Keratinocyte (primary cell): Measurements from ENCODE around the gene NTNG1. TPM values are rescaled to one million over a fixed set of nuclear protein-coding genes. Genes with fewer than 3 reads are reported as not detected.

Experiments used
- DNase-seq: peaks from one replicate; pipeline ENCODE4 v3.0.0-alpha.2; 2011; ENCODE audit warnings: low read depth, missing footprints, low spot score
- FAIRE-seq: peaks from 2 replicates; lab custom pipeline; 2011; peaks lifted over from hg19 to GRCh38; lab: Jason Lieb, UNC
- H2AFZ ChIP-seq: 2 replicates; pipeline ENCODE4 v1.6.0; 2012; ENCODE audit warnings: low read length, control low read depth, inconsistent platforms; ENCODE audit not compliant: control insufficient read depth
- H3K27ac ChIP-seq: 2 replicates; pipeline ENCODE4 v1.5.1; 2011; ENCODE audit warnings: low read length; ENCODE audit not compliant: control insufficient read depth, insufficient read depth
- H3K27me3 ChIP-seq: 3 replicates; pipeline ENCODE4 v1.6.0; 2011; ENCODE audit warnings: low read length; ENCODE audit not compliant: control insufficient read depth, insufficient read depth; ENCODE audit errors: extremely low read depth
- H3K36me3 ChIP-seq, 2 experiments: 2 replicates in 1 of 2; 3 replicates in 1 of 2; pipeline ENCODE4 v1.5.1; 2011; ENCODE audit warnings: low read length in 2 of 2, mild to moderate bottlenecking in 1 of 2; ENCODE audit not compliant: control insufficient read depth in 2 of 2, insufficient read depth in 2 of 2; ENCODE audit errors: extremely low read depth in 1 of 2
- H3K4me1 ChIP-seq: 3 replicates; pipeline ENCODE4 v1.5.1; 2011; ENCODE audit warnings: low read length; ENCODE audit not compliant: control insufficient read depth, insufficient read depth; ENCODE audit errors: extremely low read depth
- H3K4me2 ChIP-seq: 3 replicates; pipeline ENCODE4 v1.6.0; 2011; ENCODE audit warnings: low read depth, low read length; ENCODE audit not compliant: control insufficient read depth, insufficient read depth; ENCODE audit errors: extremely low read depth
- H3K4me3 ChIP-seq, 3 experiments: fragments of 200-600 bp in 1 of 3; sonication (generic) in 1 of 3; 2 replicates in 2 of 3; 3 replicates in 1 of 3; pipeline ENCODE4 v1.5.1; 2011 to 2016; ENCODE audit warnings: low read length in 3 of 3, mild to moderate bottlenecking in 3 of 3, control low read depth in 2 of 3, inconsistent platforms in 1 of 3, low read depth in 1 of 3, mixed read lengths in 1 of 3, mixed run types in 1 of 3, moderate library complexity in 1 of 3; ENCODE audit not compliant: control insufficient read depth in 2 of 3, insufficient read depth in 2 of 3; ENCODE audit errors: extremely low read depth in 1 of 3
- H3K79me2 ChIP-seq: 2 replicates; pipeline ENCODE4 v1.6.0; 2012; ENCODE audit warnings: low read length; ENCODE audit not compliant: control insufficient read depth, insufficient read depth
- H3K9ac ChIP-seq: 3 replicates; pipeline ENCODE4 v1.6.0; 2011; ENCODE audit warnings: low read length; ENCODE audit not compliant: control insufficient read depth, insufficient read depth; ENCODE audit errors: extremely low read depth
- H3K9me1 ChIP-seq: 3 replicates; pipeline ENCODE4 v1.6.0; 2011; ENCODE audit warnings: low read length; ENCODE audit not compliant: control insufficient read depth, insufficient read depth; ENCODE audit errors: extremely low read depth
- H3K9me3 ChIP-seq: 2 replicates; pipeline ENCODE4 v1.5.1; 2012; ENCODE audit warnings: low read depth, low read length; ENCODE audit not compliant: control insufficient read depth
- H4K20me1 ChIP-seq: 3 replicates; pipeline ENCODE4 v1.6.0; 2011; ENCODE audit warnings: low read length; ENCODE audit not compliant: control insufficient read depth, insufficient read depth; ENCODE audit errors: extremely low read depth
- CTCF ChIP-seq, 3 experiments: IDR thresholded peaks in 1 of 3; conservative IDR thresholded peaks in 1 of 3; optimal IDR thresholded peaks in 1 of 3; 2 replicates in 2 of 3; 3 replicates in 1 of 3; pipeline versions ENCODE3 to v1.5.1; 2011; ENCODE audit warnings: low read length in 3 of 3, mild to moderate bottlenecking in 3 of 3, moderate library complexity in 2 of 3, control low read depth in 1 of 3, inconsistent platforms in 1 of 3; ENCODE audit not compliant: insufficient read depth in 2 of 3; ENCODE audit errors: extremely low read depth in 1 of 3
- EZH2 ChIP-seq: IDR thresholded peaks from one replicate; pipeline ENCODE4 v1.6.1; 2012; ENCODE audit warnings: inconsistent platforms, mild to moderate bottlenecking, low read length, moderate library complexity
- dilution Hi-C: fragments of 300-500 bp; cut with MboI; formaldehyde crosslinking; loops from one replicate; pipeline ENCODE4 v1.7.0; 2020; ENCODE audit warnings: low sequenced_read_pairs; ENCODE audit not compliant: extremely low pct_ligation_motif_present
- polyA plus RNA-seq, 5 experiments: library from polyadenylated mRNA; depleted of rRNA in 3 of 5; stranded (reverse) in 3 of 5; stranded (forward) in 1 of 5; unstranded in 1 of 5; fragments of >200 nt; gene quantifications; 1 replicate in 1 of 5; 2 replicates in 3 of 5; 3 replicates in 1 of 5; pipeline versions ENCODE4 v1.2.1 to v1.2.3, GENCODE V29; 2011 to 2012; ENCODE audit warnings: missing spikeins in 2 of 5, low read depth in 1 of 5, low replicate concordance in 1 of 5

NTNG1 gene
- polyA plus RNA-seq, 1 donor (not counting 4 experiments of a cell fraction or from before 2014, with no cell fraction given), result 8.1 TPM

- H3K4me1 ChIP-seq, result no peaks in the 10 kb centered on the region
- no peak overlapping the region for H3K27ac ChIP-seq
- H2AFZ ChIP-seq, result no peak overlapping the region
- no peak overlapping the region for H3K4me2 ChIP-seq
- FAIRE-seq (no peak), DNase-seq (no peak)
- no peaks in the 10 kb centered on the region for H3K9me1 ChIP-seq
- dilution Hi-C loops, result no loop called here
- no peaks in the 10 kb centered on the region for H3K36me3 ChIP-seq
- no peak overlapping the region for H3K4me3 ChIP-seq
- H3K27me3 ChIP-seq, result no peaks in the 10 kb centered on the region
- TF ChIP-seq EZH2, result no peak
- no peak for TF ChIP-seq CTCF (optimal IDR thresholded peaks at IDR 0.05 in 1 of 3, IDR thresholded peaks at IDR 0.05 in 1 of 3, conservative IDR thresholded peaks at IDR 0.05 in 1 of 3; ENCODE audit: extremely low read depth in 1 of 3, insufficient read depth in 2 of 3, low read length in 3 of 3)
- H3K79me2 ChIP-seq, result no peaks in the 10 kb centered on the region
- no peak overlapping the region for H3K9ac ChIP-seq
- H4K20me1 ChIP-seq, result no peaks in the 10 kb centered on the region
- H3K9me3 ChIP-seq, result no peaks in the 10 kb centered on the region
Observed at GRCh38 chr1:107105914-107106313, 34.9 kb upstream of the NTNG1 start.

GRCh38 chr1:107110326-107110725 lies 30.5 kb upstream of the NTNG1 start:
- no peak overlapping the region for H3K4me3 ChIP-seq
- no peaks in the 10 kb centered on the region for H3K9me1 ChIP-seq
- no peak overlapping the region for H3K27ac ChIP-seq
- no peaks in the 10 kb centered on the region for H3K36me3 ChIP-seq
- H3K27me3 ChIP-seq, result no peaks in the 10 kb centered on the region
- no peak overlapping the region for H2AFZ ChIP-seq
- DNase-seq, result no peak
- H4K20me1 ChIP-seq, result no peaks in the 10 kb centered on the region
- no peaks in the 10 kb centered on the region for H3K9me3 ChIP-seq
- no peak for FAIRE-seq
- TF ChIP-seq EZH2 (no peak), CTCF (optimal IDR thresholded peaks at IDR 0.05 in 1 of 3, IDR thresholded peaks at IDR 0.05 in 1 of 3, conservative IDR thresholded peaks at IDR 0.05 in 1 of 3; ENCODE audit: extremely low read depth in 1 of 3, insufficient read depth in 2 of 3, low read length in 3 of 3) (no peak)
- no peak overlapping the region for H3K4me2 ChIP-seq
- no peaks in the 10 kb centered on the region for H3K4me1 ChIP-seq
- H3K9ac ChIP-seq, result no peak overlapping the region
- H3K79me2 ChIP-seq, result no peaks in the 10 kb centered on the region
- dilution Hi-C loops, result no loop called here
